GM21786 (cell line): Measurements from ENCODE around the gene ACOT8.
A peak's percentile ranks its signal among the peaks of the same experiment; 100 is the strongest.
"Not testable (repeated sequence)": the region's sequence is repeated elsewhere in the genome, so short reads cannot be mapped to it uniquely, and the experiment has no call there.

Experiments used
- ATAC-seq: cut with Tn5 transposase; IDR thresholded peaks from one replicate; pipeline ENCODE4 v1.9.1; 2021; ENCODE audit not compliant: unreplicated experiment

The ACOT8 gene

DNA sequence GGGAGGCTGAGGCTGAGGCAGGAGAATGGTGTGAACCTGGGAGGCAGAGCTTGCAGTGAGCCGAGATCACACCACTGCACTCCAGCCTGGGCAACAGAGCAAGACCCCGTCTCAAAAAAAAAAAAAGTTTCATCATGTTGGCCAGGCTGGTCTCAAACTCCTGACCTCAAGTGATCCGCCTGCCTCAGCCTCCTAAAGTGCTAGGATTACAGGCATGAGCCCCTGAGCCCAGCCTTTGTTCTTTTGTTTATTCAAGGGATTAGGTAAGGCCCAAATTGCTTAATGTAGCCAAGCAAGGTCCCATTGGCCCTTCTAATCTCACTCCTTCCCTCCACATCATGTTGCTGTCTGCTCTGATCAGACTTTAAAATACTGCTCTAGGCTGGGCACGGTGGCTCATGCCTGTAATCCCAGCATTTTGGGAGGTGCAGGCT, 27.5 kb downstream of the ACOT8 start:
- ATAC-seq, result not testable (repeated sequence)

DNA sequence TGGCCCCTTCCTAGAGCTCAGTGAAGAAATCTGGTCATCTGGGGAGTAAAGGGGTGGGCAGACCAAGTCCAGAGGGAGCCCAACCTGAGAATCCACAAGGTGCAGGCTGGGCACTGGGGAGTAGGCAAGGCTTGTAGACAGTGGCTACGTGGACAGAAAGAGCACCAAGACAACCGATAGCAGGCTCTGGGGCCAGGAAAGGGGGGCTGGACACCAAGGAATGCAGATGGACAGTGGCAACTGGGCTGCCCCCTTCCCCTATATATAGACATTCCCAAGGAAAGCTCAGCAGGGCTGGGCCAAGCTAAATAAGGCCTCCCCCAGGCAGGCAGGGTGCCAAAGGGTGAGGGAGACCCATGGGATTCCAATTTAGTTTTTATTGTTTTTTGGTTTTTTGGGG, 28.6 kb downstream of the ACOT8 start:
- ATAC-seq, result no peak

- ATAC-seq, result no peak
These were observed 29.5 kb downstream of the ACOT8 start for GRCh38 chr20:45827712-45828111.

DNA sequence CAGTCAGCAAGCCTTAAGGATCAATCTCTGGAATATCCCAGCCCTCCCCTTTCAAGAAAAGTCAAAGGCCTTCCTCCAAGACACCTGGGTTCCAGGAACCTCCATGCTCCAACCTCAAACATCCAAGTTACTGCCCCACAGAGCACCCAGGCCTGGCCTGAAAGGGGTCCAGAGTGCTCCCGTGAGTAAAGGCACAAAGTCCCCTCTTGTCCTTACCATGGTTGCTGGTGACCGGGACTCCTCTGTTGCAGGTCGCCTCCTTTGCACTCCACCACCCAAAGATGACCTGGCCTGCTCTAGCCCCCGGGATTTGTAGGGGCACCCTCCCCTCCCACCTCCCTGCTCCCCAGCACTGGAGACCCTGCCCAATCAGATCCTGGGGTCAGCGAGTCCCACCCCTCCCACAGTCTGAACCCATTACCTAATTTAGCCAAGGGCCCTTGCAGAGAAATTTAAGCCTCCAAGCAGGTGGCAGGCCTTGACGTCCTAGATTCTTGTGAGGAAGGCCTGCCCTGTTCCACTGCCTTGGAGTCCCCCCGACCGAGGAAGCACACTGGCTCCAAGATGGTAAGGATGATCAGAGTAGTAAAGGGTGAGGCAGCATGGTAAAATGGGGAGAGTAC, 30.1 kb downstream of the ACOT8 start, which contains the start of gene TNNC2:
Gene TNNC2, minus strand, starts transcription at position 283 of the 623 bp plus-strand sequence. Its CDS starts 64 bp downstream, at position 219.
- ATAC-seq, result no peak

- ATAC-seq, result no peak
These were observed 30.7 kb downstream of the ACOT8 start for GRCh38 chr20:45826381-45827019.

GRCh38 chr20:45823949-45824835, 33.0 kb downstream of the ACOT8 start:
- ATAC-seq, result no peak

DNA sequence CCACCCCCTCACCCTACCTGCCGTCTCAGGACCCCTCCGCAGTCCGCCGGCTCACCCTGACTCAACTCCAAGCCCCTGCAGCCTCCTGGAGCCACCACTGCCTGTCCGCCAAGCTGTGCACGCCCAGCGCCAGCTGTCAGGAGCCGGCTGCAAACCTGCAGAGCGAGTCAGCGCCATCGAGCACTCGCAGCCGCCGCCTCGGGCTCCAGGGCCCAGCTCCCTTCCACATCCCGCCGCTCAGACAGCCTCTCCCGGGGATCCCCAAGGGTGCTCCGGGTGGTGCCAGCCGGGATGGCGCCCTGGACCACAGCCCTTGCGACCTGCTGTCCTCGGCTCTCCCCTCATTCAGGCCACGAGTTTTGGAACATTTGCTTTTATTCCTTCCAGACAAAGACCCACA, 34.3 kb downstream of the ACOT8 start:
- no peak for ATAC-seq

- no peak for ATAC-seq
These were observed 35.2 kb downstream of the ACOT8 start for GRCh38 chr20:45821947-45822346.

DNA sequence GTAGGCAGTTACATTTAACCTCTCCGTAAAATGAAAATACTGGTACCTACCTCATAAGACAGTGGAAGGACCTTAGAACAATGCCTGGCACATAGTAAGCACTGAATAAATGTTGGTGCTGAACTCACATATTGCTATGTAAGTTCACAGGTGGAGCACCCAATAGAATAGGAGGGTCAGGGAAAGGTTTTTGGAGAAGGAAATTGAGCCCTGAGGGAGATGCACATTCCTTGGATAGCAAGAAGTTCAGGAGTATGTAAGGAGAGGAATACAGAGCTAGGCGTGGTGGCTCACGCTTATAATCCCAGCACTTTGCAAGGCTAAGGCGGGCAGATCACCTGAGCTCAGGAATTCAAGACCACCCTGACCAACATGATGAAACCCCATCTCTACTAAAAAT, 37.7 kb downstream of the ACOT8 start:
- ATAC-seq, result no peak

DNA sequence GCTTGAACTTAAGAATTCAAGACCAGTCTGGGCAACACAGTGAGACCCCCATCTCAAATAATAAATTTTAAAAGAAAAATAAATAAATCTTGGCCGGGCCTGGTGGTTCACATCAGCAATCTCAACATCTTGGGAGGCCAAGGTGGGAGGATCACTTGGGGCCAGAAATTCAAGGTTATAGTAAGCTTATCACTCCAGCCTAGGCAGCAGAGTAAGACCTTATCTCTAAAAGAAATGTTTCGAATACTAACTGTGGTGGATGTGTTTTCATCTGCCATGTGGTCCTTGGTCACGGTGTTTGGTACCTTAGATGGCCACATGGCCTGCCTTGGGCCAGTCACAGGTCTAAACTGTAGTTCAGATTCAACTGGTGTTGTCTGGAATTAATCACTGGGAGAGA, 39.0 kb downstream of the ACOT8 start:
- no peak for ATAC-seq

- no peak for ATAC-seq
These were observed 39.6 kb downstream of the ACOT8 start for GRCh38 chr20:45817376-45818194.

DNA sequence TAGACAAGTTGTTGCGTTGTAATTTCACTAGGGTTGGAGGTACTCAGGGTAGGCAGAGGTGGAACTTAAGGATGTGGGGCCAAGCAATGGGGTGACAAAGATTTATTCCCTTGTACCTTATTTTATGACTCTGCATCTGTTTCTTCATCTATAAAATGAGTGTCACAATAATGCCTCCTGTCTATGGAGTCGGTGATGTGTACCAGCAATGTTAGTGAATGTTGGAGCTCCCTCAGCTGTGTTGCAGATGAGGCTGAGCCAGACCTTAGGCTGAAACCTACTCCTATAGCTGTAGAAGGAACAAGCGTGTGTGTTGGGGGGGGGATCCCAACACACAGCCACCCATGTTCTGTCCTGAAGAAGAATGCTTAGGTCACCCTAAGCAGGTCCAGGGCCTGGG, 40.2 kb downstream of the ACOT8 start:
- ATAC-seq, result no peak

DNA sequence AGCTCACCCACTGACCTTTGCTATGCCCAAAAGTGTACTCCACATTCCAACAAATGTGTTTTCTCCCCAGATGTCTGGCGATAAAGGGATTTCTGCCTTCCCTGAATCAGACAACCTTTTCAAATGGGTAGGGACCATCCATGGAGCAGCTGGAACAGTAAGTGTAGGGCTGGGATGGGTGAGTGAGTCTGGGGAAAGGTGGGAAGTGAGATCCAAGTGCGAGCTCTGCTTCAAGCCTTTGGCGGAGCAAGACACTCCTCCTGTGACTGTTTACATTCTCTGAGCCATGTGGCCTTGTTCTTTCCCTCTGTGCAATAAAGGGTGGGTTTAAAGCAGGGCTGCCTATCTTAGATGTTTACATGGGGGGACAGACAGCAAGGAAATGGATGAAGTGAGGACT, 42.9 kb downstream of the ACOT8 start:
- ATAC-seq, result no peak

DNA sequence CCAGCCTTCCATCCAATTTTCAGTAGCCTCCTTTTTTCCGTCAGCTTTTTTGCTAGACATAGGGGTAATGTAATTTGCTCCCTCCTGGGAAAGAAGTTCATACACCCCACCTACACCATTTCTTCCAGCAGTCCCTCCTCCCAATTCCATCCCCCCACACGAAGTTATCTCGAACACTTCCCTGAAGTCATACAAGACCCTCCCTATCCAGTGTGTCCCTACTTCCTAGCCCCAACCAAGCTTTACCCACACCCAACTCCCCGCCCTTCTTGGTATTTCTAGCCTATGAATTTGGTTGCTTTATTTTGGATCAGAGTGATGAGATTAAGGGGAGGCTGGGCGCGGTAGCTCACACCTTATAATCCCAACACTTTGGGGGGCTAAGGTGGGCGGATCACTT, 43.7 kb downstream of the ACOT8 start:
- no peak for ATAC-seq

GRCh38 chr20:45813006-45813340, 44.2 kb downstream of the ACOT8 start:
- no peak for ATAC-seq

DNA sequence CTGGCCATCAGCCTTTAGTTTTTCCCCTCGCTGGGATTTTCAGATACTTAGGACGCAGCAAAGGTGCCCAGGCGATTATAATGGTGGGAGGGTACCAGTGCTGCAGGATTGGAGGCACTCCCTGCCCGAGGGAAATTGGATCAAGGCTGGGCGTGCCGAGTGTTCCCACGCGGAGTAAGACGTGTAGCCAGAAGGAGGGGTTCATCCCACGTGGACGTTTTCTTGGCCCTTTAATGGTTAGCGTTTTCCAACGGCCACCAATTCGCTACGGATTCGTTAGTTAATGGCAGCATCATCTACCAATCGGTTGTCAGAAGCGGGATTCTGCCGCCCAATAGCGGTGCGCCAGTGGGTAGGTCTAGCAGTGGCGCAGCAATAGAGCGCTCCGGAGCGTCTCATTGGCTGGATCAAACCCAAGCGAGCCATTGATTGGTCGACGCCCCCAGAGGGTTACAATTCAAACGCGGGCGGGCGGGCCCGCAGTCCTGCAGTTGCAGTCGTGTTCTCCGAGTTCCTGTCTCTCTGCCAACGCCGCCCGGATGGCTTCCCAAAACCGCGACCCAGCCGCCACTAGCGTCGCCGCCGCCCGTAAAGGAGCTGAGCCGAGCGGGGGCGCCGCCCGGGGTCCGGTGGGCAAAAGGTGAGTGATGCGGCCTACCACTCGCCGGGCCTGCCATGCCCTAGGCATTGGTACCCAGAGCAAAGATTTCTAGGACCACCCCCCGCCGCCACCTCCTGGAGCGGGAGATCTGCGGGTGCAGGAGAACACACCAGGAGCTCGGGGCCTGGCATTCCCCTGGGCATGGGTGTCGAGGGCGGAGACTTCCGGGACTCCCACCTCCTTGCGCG, 44.8 kb downstream of the ACOT8 start, which contains the start of gene UBE2C:
Gene UBE2C, plus strand, starts transcription at position 488 of the 849 bp plus-strand sequence. Its CDS starts 52 bp downstream, at position 540.
- ATAC-seq, result peak; percentile 98

DNA sequence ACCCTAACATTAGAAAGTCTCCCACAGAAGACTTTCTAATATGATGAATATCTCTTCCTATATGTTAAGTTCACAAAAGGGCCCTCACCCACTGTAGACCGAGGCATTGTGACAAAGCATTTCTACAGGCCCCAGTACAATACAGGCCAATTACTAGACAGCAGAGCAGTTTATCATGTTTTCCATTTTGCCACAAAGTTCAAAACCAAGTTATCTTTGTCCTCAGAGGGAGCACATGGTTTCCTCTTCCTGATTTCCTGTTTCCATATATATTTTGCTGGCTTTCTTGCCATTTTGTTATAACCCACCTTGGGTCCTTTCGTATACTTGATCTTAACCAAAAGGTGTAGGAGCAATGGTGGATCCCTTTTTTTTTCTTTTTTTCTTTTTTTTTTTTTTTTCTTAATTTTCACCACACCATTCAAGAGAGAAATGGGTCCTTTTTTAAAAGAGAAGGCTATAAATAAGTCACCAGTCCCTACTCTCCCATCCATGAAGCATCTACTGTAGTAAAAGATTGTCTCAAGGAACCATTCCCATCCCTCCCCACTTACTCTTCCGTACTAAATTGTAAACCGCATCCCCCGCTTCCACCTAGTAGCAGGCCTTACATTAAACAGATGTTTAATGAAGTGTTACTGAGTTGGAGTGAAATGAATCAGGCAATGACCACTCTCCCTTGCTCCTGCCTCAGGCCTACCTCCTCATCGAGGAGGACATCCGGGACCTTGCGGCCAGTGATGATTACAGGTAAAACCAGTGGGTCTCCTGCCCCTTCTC, 46.8 kb downstream of the ACOT8 start:
- ATAC-seq, result no peak

DNA sequence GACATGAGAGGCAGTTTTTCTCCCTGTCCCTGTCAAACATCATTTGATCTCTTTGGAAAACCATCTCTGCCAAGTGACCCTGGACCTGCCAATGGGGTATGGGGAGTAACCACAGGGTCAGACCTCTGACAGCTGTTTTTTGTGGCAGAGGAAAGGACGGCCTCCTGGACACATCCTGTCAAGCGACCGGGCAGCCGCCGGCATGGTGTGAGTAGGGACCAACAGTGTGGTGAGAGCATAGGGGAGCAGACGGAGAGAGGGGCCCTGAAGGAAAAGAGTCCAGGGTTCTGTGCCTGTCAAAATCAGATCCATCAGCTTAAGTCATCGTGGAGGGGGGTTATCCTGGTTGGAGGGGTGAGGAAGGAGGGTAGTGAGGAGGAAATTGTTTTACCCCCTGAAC, 55.3 kb downstream of the ACOT8 start:
- no peak for ATAC-seq

DNA sequence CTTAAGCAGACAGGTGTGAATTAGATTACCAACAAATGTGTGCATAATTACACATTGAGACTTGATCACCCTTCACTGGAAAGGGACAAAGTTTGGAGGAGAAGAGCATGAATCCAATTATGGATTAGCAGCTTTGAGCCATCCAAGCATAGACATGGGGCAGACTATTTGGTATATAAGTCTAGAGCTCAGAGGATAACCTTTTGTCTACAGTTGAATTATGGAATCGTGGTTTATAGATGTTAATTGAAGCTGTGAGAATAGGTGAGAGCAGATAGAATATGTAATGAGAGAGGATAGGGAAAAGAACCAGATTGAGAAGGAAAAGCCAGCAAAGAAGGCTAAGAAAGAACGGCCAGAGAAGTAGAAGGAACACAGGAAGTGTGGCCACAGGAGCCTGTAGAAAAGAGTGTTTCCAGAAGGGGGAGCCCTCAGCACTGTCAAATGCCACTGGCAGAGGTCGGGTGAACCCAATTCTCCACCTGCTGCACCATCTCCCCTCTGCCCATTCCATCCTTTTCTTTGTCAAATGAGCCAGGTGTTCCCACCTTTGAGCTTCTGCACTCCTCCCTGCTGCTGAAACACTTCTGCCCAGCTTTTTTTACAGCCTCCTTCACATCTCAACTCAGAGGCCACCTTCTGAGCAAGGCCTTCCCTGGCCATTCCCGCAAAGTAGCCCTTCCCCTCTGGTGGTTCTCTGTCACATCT, 58.1 kb downstream of the ACOT8 start:
- no peak for ATAC-seq
